ENCODE measurements around the gene TBX15. TPM values are rescaled to one million over a fixed set of nuclear protein-coding genes. Genes with fewer than 3 reads are reported as not detected.

TBX15 gene
- total RNA-seq, 4 donors from 2014 or later = 3.3 to 10.8 (median 3.5) TPM

DNA sequence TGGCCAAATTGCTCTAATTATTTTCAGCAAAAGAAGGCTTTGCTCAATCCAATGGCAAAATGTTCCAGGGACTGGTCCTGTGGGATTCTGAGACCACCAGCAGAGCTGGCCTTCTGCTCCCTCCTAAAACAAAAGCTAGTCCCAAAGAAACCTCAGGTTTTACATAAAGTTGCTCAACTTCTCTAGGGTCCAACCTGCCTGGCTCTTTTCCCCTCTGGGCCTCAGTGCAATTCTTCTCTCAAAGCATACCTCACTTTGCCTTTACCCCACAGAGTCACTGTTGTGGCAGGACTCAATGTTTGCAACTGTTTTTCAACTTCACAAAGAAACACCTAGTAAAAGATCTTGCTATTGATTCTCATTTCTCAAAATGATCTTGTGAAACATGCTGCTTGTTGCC, 39.8 kb downstream of the TBX15 start:
- H3K4me3 ChIP-seq = no peak overlapping the region
- TF ChIP-seq CTCF (IDR thresholded peaks at IDR 0.05) (no peak), EP300 (IDR thresholded peaks at IDR 0.05) (no peak), POLR2A (IDR thresholded peaks at IDR 0.05) (no peak), POLR2AphosphoS5 (IDR thresholded peaks at IDR 0.05) (no peak)
- H3K27me3 ChIP-seq = no peaks in the 10 kb centered on the region
- no peak overlapping the region for H3K27ac ChIP-seq
- H3K9me3 ChIP-seq = no peaks in the 10 kb centered on the region
- no peaks in the 10 kb centered on the region for H3K36me3 ChIP-seq
- no peak for DNase-seq (ENCODE audit: low spot score in 2 of 2)
- H3K4me1 ChIP-seq = peaks cover 13% of the 10 kb centered on the region

DNA sequence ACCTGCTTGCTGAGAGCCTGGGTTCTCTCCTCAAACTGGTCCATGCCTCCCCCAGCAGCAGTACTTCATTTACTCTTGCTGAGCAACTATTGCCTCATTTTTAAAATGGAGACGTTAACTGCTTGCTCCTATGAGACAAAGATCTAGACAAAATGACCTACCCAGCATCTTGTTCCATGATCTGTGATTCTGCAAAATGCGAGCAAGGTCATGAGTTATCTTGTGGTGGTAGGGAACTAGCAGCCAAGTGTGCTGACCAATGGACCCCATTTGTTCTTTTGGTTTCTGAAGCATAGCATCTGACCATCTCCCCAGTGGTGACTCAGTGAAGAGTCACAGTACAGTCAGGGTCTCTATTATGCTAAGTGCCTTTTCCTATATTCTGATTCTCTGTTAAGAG, 40.4 kb downstream of the TBX15 start:
- Histone ChIP-seq H3K36me3 (no peaks in the 10 kb centered on the region), H3K4me1 (peaks cover 13% of the 10 kb centered on the region), H3K27me3 (no peaks in the 10 kb centered on the region), H3K9me3 (no peaks in the 10 kb centered on the region), H3K4me3 (no peak overlapping the region), H3K27ac (no peak overlapping the region)
- 83% methylated on average over 2 of the region's 2 CpGs for WGBS
- no peak for TF ChIP-seq CTCF (IDR thresholded peaks at IDR 0.05)
- TF ChIP-seq POLR2AphosphoS5 (IDR thresholded peaks at IDR 0.05) = no peak
- TF ChIP-seq POLR2A (IDR thresholded peaks at IDR 0.05) = no peak
- no peak for TF ChIP-seq EP300 (IDR thresholded peaks at IDR 0.05)
- DNase-seq (ENCODE audit: low spot score in 2 of 2) = no peak

DNA sequence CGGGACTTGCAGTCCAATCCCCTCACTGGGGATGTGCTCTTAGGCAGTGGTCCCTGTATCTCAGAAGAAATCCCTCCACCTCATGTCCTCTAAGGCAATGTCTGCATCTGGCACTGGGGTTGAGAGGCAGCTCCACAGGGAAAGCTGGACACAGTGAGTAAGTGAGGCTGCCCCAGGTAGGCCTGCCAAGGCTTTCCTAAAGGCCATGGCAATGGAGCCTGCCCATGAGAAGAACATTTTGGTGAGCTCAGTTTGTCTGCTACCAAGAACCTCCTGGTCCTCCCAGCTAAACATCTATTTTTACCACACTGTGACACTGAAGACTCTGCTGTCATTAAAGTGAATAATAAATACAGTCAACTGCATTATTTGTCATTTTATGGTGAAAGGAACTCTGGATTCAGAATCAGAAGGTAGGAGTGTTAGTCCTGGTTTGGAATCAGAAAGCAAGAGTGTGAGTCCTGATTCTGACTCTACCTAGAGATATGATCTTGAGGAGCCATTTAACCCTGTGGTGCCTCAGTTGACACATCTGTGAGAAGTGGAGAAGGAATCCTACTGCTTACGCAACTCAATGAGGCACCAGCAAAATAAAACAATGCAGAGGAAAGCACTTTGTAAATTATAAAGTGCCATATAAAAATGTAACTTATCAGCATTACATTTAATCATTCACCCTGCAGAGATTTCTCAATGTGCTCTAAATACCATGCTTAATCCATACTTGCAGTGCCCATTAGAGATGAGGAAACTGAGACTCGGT, 41.0 kb downstream of the TBX15 start:
- DNase-seq (ENCODE audit: low spot score in 2 of 2) = no peak
- Histone ChIP-seq H3K27ac (no peak overlapping the region), H3K4me1 (peaks cover 13% of the 10 kb centered on the region), H3K27me3 (no peaks in the 10 kb centered on the region), H3K9me3 (no peaks in the 10 kb centered on the region), H3K36me3 (no peaks in the 10 kb centered on the region), H3K4me3 (no peak overlapping the region)
- WGBS = 91% methylated on average over 3 of the region's 3 CpGs
- TF ChIP-seq CTCF (IDR thresholded peaks at IDR 0.05) (no peak), POLR2A (IDR thresholded peaks at IDR 0.05) (no peak), POLR2AphosphoS5 (IDR thresholded peaks at IDR 0.05) (no peak), EP300 (IDR thresholded peaks at IDR 0.05) (no peak)

DNA sequence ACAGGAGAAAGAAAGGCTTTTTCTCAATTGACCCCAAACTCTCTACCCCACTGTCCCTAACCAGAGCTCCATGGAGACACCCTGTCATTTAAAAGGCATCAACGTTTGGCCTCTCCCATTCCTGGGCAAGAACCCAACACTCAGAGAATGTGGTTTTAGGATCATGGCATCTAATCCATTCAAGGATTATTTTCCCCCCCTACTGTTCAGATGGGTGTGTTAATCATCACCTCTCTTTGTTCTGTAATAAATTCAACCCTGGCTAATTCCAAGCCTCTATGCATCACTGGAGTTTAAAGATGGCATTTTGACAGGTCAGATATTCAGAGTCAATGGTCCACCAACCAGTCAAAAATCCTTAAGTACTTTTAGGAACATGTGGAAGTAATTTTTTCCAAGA, 42.7 kb downstream of the TBX15 start:
- no peaks in the 10 kb centered on the region for H3K27me3 ChIP-seq
- no peak overlapping the region for H3K4me3 ChIP-seq
- H3K27ac ChIP-seq = no peak overlapping the region
- no peaks in the 10 kb centered on the region for H3K9me3 ChIP-seq
- 9% methylated on average over 1 of the region's 1 CpG for WGBS
- no peak for DNase-seq (ENCODE audit: low spot score in 2 of 2)
- no peaks in the 10 kb centered on the region for H3K36me3 ChIP-seq
- peaks cover 10% of the 10 kb centered on the region for H3K4me1 ChIP-seq
- TF ChIP-seq POLR2A (IDR thresholded peaks at IDR 0.05) = no peak
- TF ChIP-seq EP300 (IDR thresholded peaks at IDR 0.05) = no peak
- TF ChIP-seq POLR2AphosphoS5 (IDR thresholded peaks at IDR 0.05) = no peak
- TF ChIP-seq CTCF (IDR thresholded peaks at IDR 0.05) = no peak

- Histone ChIP-seq H3K4me1 (peaks cover 5% of the 10 kb centered on the region), H3K27me3 (no peaks in the 10 kb centered on the region), H3K9me3 (no peaks in the 10 kb centered on the region), H3K36me3 (no peaks in the 10 kb centered on the region), H3K4me3 (no peak overlapping the region), H3K27ac (no peak overlapping the region)
- DNase-seq (ENCODE audit: low spot score in 2 of 2) = no peak
- no peak for TF ChIP-seq CTCF (IDR thresholded peaks at IDR 0.05)
- TF ChIP-seq POLR2A (IDR thresholded peaks at IDR 0.05) = no peak
- no peak for TF ChIP-seq POLR2AphosphoS5 (IDR thresholded peaks at IDR 0.05)
- TF ChIP-seq EP300 (IDR thresholded peaks at IDR 0.05) = no peak
- WGBS = 71% methylated on average over 4 of the region's 4 CpGs
Measured at GRCh38 chr1:118944546-118944945, 43.6 kb downstream of the TBX15 start.

All from suprapubic skin (tissue), 4 donors.